ENCODE data around the gene FAM171A1. TPM values are rescaled to one million over a fixed set of nuclear protein-coding genes. Genes with fewer than 3 reads are reported as not detected.

Gene FAM171A1
- 10.3 and 22.3 TPM in 2 replicates for total RNA-seq

DNA sequence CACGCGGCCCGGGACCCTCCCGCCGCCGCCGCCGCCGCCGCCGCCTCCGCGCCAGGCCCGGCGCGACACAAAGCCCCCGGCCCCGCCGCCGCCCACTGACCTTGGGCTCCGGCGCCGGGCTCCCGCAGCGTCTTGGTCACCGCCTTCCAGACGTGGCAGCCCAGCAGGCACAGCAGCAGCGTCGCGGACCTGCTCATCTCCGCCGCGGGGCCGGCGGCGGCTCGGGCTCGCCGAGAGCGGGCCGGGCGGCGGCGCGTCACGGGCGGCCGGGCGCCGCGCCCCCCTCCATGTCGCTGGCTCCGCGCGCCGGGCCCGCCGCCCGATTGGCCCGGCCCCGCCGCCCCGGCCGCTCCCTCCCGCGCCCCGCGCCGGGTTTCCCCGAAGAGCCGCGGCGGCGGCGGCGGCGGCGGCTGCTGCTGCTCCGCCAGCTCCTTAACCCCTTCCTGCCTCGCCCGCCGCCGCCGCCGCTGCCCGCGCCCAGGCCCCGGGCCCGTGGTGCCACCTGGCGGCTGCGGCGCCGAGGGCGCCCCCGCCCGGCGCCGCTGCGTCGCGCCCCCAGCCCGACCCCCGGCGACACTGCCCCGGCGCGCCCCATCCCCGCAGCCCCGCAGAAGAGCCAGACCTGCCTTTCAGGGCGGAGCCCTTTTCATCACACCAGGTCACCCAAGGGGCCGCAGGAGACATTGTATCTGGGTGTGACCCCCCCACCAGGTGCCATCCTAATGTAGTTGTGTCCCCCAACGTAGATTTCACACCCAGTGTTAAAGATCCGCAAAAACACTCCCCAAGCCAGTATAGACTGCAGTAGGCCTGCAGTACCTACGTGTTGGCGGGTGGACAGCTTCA is at the start of gene FAM171A1:
Gene FAM171A1 (minus strand): TSS at position 434 of the 846 bp plus-strand sequence. CDS start 237 bp downstream, at position 197.

GRCh38 chr10:15168291-15168785 is 202.8 kb downstream of the FAM171A1 start, which contains the start of gene NMT2:
Gene NMT2 (minus strand): TSS chr10:15168693. CDS start chr10:15168612, 81 bp downstream.

Small RNA genes within 50 kb of the gene (small RNA-seq; reads per million reads assigned to genes)
- not detected for gene AL590365.1

Other genes with a start within 250 kb of the FAM171A1 start
- 18.7 and 32.1 TPM in 2 replicates for gene NMT2, start 202.6 kb downstream of the FAM171A1 start, total RNA-seq

All from subcutaneous preadipocyte (primary cell).